RWPE1 (cell line): Measurements from ENCODE around the gene CNTLN.

Source experiments
- CTCF ChIA-PET: fragments of 350-600 bp; sonication (Branson Sonifier 250); formaldehyde crosslinking; extraction: SDS; loops from one replicate; lab custom pipeline; 2021; lab: Yijun Ruan, JAX
- POLR2A ChIA-PET: fragments of 400-600 bp; formaldehyde crosslinking; extraction: SDS; loops from one replicate; lab custom pipeline; 2020; ENCODE audit warnings: antibody characterized with exemption; ENCODE audit not compliant: low non-redundant PET; lab: Yijun Ruan, JAX
- DNase-seq: peaks from one replicate; pipeline ENCODE4 v3.0.0; 2012; ENCODE audit warnings: low spot score
- H3K27ac ChIP-seq: fragments of 450-650 bp; 2 replicates; pipeline ENCODE4 v1.5.1; 2017
- TF ChIP-seq, protein P1 (sequence below): fragments of 450-650 bp; conservative IDR thresholded peaks from 2 replicates; pipeline ENCODE4 v1.5.1; 2017; ENCODE audit warnings: low read depth, mild to moderate bottlenecking

CNTLN gene

DNA sequence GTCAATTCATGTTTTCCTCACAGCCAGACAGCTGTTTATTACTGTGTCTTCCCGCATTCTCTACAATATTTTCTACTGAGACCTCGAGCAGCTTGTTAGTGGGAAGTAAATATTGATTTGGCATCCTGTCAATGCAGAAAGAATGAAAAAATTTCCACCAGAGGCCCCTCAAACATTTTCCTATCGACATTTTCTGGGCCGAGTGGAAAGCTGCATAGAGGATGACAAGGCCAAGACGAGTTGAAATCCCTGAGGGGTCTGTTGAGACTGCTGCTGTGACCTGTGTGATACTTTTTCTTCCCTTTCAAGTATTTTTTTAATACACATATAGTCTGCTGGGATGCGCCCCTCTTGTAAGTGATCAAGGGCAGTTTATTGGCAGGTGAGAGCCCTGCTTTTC is 352.6 kb downstream of the CNTLN start:
- DNase-seq: no peak
- ChIA-PET CTCF (no interaction called here), POLR2A (no interaction called here)
- TF ChIP-seq, protein P1, sequence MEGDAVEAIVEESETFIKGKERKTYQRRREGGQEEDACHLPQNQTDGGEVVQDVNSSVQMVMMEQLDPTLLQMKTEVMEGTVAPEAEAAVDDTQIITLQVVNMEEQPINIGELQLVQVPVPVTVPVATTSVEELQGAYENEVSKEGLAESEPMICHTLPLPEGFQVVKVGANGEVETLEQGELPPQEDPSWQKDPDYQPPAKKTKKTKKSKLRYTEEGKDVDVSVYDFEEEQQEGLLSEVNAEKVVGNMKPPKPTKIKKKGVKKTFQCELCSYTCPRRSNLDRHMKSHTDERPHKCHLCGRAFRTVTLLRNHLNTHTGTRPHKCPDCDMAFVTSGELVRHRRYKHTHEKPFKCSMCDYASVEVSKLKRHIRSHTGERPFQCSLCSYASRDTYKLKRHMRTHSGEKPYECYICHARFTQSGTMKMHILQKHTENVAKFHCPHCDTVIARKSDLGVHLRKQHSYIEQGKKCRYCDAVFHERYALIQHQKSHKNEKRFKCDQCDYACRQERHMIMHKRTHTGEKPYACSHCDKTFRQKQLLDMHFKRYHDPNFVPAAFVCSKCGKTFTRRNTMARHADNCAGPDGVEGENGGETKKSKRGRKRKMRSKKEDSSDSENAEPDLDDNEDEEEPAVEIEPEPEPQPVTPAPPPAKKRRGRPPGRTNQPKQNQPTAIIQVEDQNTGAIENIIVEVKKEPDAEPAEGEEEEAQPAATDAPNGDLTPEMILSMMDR: no peak
- H3K27ac ChIP-seq: no peak overlapping the region

GRCh38 chr9:17488662-17489061 is 353.8 kb downstream of the CNTLN start:
- ChIA-PET CTCF (no interaction called here), POLR2A (no interaction called here)
- no peak for DNase-seq
- TF ChIP-seq, protein P1: no peak
- no peak overlapping the region for H3K27ac ChIP-seq

DNA sequence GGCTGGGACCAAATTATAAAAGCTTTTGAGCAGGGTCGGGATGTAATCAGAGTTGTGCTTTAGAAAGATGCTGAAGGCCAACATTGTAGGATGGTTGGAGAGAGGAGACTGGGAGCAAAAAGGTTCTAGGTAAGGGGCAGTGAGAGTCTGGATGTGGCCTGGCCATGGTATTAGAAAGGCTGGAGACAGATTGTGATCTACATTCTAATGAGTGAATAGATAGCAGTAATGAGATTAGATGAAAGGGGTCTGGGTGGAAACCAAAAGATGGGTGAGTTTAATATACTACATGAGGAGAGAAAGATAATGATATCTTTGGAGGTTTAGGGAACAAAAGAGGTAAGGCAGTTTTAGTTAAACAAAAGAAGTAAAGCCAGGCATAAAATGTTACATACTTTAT is 355.3 kb downstream of the CNTLN start:
- TF ChIP-seq, protein P1: no peak
- CTCF ChIA-PET: interaction anchor here (0.6 to 0.7 kb wide), 2 partner anchors 14 to 765 kb away, joined by 4 to 5 read pairs; no protein-coding TSS in a partner anchor
- H3K27ac ChIP-seq: no peak overlapping the region
- POLR2A ChIA-PET: no interaction called here
- no peak for DNase-seq

DNA sequence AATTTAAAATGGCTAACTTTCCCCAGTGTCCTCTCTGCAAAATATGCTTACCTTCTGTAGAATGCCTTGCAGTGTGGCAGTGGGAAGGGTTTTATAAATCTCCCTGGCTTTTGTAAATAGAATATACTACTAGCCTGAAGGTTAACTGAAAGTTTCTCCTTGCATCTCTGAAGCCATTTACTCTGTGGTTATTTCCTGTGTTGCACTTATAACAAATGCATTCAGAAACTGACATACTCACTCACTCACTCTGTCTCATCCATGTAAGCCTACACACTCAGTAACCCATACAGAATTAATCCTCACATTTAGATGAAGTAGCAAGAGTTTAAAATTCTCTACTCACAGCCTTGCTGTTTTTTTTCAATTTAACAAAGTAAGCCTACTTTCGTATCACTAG is 356.9 kb downstream of the CNTLN start:
- TF ChIP-seq, protein P1: no peak
- ChIA-PET POLR2A (no interaction called here), CTCF (no interaction called here)
- DNase-seq: no peak
- H3K27ac ChIP-seq: no peak overlapping the region

DNA sequence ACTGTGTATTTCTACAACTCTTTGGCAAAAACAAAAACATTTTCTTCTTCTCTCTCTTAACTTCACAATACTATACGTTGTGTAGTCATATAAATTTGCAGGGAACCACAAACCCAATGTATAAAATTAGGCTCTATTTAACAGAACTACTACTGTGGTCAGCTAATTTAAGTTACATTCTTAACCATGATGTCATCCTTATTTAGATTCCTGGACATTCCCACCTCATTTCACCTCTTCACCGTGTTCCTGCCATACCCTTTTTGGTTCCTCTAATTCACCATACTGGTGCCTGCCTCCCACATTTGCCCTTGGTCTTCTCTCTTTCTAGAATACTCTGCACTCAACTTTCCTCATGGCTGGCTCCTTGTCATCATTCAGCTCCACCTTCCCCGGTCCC is 368.4 kb downstream of the CNTLN start:
- ChIA-PET POLR2A (no interaction called here), CTCF (no interaction called here)
- TF ChIP-seq, protein P1: no peak
- no peak for DNase-seq
- no peak overlapping the region for H3K27ac ChIP-seq

DNA sequence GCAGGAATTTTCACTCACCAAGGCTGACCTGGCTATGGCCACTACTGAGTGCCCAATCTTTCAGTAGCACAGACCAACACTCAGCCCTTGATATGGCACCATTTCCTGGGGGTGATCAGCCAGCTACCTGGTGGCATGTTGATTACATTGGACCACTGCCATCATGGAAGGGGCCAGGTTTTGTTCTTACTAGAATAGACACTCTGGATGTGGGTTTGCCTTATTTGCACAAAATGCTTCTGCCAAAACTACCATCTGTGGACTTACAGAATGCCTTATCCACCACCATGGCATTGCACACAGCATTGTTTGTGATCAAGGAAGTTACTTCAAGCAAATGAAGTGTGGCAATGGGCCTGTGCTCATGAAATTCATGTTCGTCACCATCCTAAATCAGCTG is 374.3 kb downstream of the CNTLN start:
- DNase-seq: no peak
- H3K27ac ChIP-seq: no peak overlapping the region
- TF ChIP-seq, protein P1: no peak
- POLR2A ChIA-PET: no interaction called here
- CTCF ChIA-PET: no interaction called here

- H3K27ac ChIP-seq: no peak overlapping the region
- POLR2A ChIA-PET: no interaction called here
- no peak for DNase-seq
- TF ChIP-seq, protein P1: no peak
- CTCF ChIA-PET: no interaction called here
These were observed 374.9 kb downstream of the CNTLN start for GRCh38 chr9:17509701-17510100.
